SK-N-SH (cell line): ENCODE measurements around the gene GRB10.

Experiments used
- CHD2 ChIP-seq: fragments of 150-350 bp; IDR thresholded peaks from 2 replicates; pipeline ENCODE4 v1.6.1; 2018; ENCODE audit warnings: low read length; ENCODE audit not compliant: partially characterized antibody
- CTCF ChIP-seq: fragments of 200-600 bp; sonication (generic); IDR thresholded peaks from 2 replicates; pipeline ENCODE4 v1.6.1; 2017; ENCODE audit warnings: antibody characterized with exemption, mild to moderate bottlenecking, moderate library complexity
- GABPA ChIP-seq: IDR thresholded peaks from 2 replicates; pipeline ENCODE4 v1.4.0; 2012; ENCODE audit warnings: low read depth, mild to moderate bottlenecking
- MAX ChIP-seq: IDR thresholded peaks from 2 replicates; pipeline ENCODE4 v1.4.0; 2012; ENCODE audit warnings: low read depth
- SMC3 ChIP-seq: IDR thresholded peaks from 2 replicates; pipeline ENCODE4 v1.6.1; 2012; ENCODE audit warnings: low read depth, low read length, improper control_type of control experiment
- YY1 ChIP-seq: IDR thresholded peaks from 2 replicates; pipeline ENCODE4 v1.4.0; 2012; ENCODE audit warnings: low read depth, mild to moderate bottlenecking

DNA sequence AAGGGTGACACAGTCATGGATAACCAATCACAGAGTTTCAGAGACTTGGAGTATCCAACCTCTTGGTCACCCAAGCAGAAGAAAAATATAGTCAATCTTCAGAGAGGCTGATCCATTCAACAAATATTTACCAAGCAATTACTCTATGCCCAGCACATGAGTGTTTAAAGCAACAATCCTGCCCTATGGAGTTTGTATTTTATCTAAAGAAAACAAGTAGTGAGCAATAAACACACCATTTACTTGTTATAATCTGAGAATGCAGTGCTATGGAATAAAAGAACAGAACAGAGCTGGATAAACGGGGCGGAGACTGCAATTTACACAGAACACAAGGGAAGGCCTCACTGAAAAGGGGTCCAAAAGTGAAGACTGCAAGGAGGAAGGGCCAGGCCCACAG lies 63.8 kb downstream of the GRB10 start:
- TF ChIP-seq CTCF (no peak), YY1 (no peak), MAX (no peak), SMC3 (no peak), CHD2 (no peak), GABPA (no peak)
